Anterior cingulate cortex (tissue), 58 donors: ENCODE data around the gene ERBIN.
A peak's percentile ranks its signal among the peaks of the same experiment; 100 is the strongest.

ENCODE experiments used
- DNase-seq, 58 donors: peaks; one replicate each; lab custom pipeline; 2025; lab: John Stamatoyannopoulos, UW

ERBIN gene

GRCh38 chr5:66080664-66081063 is 154.3 kb downstream of the ERBIN start:
- DNase-seq, result no peak

GRCh38 chr5:66089384-66089783 is 163.0 kb downstream of the ERBIN start:
- no peak for DNase-seq

GRCh38 chr5:66100851-66101250 is 174.5 kb downstream of the ERBIN start:
- no peak for DNase-seq

GRCh38 chr5:66113160-66113559 is 186.8 kb downstream of the ERBIN start:
- DNase-seq, result no peak

- DNase-seq, result peak in 1 of 58 donors; percentile 1
These were observed 191.9 kb downstream of the ERBIN start for GRCh38 chr5:66118304-66118703.

- DNase-seq, result no peak
These were observed 196.1 kb downstream of the ERBIN start for GRCh38 chr5:66122379-66123034.

GRCh38 chr5:66129144-66129543 is 202.8 kb downstream of the ERBIN start:
- DNase-seq, result no peak

GRCh38 chr5:66130493-66130892 is 204.1 kb downstream of the ERBIN start:
- no peak for DNase-seq
